GM18526 (cell line): ENCODE data around the gene RIPOR3.
A peak's percentile ranks its signal among the peaks of the same experiment; 100 is the strongest.

Experiments
- POLR2A ChIP-seq: IDR thresholded peaks from 3 replicates; pipeline ENCODE4 v1.6.1; 2011; ENCODE audit not compliant: insufficient read length; ENCODE audit errors: extremely low read depth

Gene RIPOR3, protein sequence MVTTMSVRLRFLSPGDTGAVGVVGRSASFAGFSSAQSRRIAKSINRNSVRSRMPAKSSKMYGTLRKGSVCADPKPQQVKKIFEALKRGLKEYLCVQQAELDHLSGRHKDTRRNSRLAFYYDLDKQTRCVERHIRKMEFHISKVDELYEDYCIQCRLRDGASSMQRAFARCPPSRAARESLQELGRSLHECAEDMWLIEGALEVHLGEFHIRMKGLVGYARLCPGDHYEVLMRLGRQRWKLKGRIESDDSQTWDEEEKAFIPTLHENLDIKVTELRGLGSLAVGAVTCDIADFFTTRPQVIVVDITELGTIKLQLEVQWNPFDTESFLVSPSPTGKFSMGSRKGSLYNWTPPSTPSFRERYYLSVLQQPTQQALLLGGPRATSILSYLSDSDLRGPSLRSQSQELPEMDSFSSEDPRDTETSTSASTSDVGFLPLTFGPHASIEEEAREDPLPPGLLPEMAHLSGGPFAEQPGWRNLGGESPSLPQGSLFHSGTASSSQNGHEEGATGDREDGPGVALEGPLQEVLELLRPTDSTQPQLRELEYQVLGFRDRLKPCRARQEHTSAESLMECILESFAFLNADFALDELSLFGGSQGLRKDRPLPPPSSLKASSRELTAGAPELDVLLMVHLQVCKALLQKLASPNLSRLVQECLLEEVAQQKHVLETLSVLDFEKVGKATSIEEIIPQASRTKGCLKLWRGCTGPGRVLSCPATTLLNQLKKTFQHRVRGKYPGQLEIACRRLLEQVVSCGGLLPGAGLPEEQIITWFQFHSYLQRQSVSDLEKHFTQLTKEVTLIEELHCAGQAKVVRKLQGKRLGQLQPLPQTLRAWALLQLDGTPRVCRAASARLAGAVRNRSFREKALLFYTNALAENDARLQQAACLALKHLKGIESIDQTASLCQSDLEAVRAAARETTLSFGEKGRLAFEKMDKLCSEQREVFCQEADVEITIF

GRCh38 chr20:50690650-50691572, at the start of gene RIPOR3:
TSS of gene RIPOR3 (minus strand) at chr20:50691542. CDS start at chr20:50691128, 414 bp downstream.
- TF ChIP-seq POLR2A = no peak

DNA sequence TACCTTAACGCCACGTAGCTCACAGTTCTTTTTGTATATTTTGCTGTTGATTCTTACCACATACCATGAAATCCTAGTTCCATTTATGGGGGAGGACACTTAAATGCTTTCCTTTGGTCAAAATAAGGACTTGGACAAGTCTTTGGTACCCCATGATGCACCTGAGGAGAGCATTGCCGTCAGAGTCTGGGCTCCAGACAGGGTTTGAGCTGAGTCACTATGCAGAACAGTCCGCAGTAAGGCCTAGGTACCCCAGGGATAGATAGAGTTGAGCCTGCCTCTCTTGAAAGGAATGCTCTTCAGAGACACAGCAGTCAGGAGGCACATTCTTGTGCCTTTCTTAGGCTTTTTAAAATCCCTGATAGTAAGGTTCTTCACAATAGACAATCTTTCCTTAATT, 46.0 kb upstream of the RIPOR3 start:
- TF ChIP-seq POLR2A = no peak

GRCh38 chr20:50735813-50736212, 44.5 kb upstream of the RIPOR3 start:
- no peak for TF ChIP-seq POLR2A

DNA sequence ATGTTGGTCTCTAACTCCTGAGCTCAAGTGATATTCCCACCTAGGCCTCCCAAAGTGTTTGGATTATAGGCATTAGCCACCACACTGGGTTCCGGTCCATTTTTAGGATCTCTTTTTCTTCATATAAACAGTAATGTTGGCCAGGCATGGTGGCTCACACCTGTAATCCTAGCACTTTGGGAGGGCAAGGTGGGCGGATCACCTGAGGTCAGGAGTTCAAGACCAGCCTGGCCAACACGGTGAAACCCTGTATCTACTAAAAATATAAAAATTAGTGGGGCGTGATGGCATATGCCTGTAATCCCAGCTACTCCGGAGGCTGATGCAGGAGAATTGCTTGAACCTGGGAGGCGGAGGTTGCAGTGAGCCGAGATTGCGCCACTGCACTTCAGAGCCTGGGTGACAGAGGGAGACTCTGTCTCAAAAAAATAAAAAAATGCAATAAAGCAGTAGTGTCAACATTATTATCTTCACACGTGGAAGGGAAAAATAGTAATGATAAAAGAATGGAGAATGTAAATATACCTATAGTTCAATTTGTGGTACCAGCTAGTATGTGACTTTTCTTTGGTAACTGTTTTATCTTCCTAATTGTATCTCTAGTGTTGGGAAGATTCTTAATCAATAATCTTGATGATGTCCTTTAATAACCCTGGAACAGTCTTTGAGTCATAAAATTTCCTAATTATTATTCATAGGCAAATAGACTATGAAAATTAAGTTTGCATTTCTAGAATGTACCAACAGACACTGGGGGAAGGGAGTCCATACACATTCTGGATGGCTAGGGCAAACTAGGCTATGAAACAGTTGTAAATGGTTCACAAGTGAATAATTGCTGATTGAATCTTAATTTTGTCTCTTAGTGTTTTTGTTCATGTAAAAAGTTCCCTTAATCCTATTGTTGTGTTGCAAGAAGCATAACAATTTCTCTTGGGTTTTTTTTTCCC, 43.7 kb upstream of the RIPOR3 start:
- no peak for TF ChIP-seq POLR2A

- no peak for TF ChIP-seq POLR2A
Observed at GRCh38 chr20:50733644-50734349, 42.5 kb upstream of the RIPOR3 start.

DNA sequence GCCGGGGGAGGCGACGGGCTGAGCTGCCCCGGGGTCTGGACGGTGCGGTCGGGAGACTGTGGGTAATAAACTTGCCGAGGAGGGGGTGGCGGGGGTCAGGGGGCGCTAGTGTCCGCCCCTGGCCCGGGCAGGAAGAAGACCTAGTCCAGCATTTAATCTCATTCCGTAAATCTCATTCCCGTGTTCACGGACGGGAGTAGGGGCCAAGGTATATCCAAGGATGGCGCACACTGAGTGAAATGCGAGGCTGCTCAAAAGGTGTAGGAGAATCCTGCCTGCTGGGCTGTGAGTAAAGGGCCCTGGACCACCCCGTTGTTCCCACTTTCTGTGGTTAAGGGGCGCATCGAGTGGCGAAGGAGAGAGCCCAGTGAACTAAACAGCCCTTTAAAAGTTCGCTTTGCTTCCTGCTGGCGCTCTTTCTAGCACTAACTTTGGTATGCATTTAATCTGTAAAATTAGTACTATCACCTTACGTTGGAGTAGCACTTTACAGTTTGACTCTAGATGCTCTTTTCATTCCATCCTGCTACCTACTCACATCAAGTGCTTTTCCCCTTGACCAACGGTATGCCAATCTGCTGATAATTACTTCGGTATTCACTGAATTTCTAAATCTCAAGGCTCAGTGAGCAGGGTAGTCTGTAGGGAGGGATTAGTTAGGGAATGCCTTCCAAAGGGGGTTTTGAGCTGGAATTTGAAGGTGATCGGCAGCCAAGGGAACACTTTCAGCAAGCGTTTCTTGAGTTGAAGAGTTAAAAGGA, 40.8 kb upstream of the RIPOR3 start:
- TF ChIP-seq POLR2A = no peak

DNA sequence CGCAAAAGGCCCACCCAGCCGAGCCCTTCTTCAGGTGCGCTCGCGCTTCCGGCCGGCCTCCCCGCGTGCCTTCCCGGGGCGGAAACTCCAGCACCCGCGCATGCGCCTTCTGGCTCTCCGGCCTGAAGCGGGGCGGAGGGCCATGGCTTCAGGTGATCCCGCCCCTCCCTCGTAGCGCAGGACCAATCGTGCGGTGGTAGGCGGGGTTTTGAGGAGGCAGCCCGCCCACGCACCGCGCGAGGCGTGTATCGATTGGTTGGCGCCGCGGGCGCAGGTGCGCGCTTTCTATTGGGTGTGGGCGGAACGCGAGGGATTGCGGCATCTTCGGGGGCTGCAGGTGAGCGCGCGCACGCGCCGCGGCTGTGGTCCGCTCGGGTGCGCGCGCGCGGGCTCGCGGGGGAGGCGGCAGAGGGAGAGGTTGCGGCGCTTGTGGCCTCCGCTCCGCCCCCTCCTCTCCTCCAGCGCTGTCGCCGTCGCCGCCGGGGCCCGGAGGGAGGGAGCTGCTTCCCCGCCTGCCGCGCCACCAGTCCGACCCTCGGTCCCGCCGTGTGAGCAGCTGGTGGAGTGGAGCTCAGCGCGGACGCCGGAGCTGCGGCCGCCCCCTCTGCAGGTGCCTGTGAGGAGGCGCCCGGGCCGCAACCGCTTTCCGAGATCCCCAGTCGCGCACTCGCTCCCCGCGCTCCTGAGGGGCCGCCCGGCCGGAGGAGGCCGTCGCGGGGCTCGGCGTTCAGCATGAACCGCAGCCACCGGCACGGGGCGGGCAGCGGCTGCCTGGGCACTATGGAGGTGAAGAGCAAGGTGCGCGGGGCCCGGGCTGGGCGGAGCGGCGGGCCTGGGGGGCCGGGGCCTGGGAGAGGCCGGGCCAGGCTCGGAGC, 40.0 kb upstream of the RIPOR3 start, which contains the start of gene PARD6B:
Gene PARD6B (plus strand): TSS at position 526 of the 875 bp plus-strand sequence. CDS start 207 bp downstream, at position 733.
- TF ChIP-seq POLR2A = peak; percentile 61

GRCh38 chr20:50730765-50731054, 39.4 kb upstream of the RIPOR3 start:
- peak; percentile 54 for TF ChIP-seq POLR2A

DNA sequence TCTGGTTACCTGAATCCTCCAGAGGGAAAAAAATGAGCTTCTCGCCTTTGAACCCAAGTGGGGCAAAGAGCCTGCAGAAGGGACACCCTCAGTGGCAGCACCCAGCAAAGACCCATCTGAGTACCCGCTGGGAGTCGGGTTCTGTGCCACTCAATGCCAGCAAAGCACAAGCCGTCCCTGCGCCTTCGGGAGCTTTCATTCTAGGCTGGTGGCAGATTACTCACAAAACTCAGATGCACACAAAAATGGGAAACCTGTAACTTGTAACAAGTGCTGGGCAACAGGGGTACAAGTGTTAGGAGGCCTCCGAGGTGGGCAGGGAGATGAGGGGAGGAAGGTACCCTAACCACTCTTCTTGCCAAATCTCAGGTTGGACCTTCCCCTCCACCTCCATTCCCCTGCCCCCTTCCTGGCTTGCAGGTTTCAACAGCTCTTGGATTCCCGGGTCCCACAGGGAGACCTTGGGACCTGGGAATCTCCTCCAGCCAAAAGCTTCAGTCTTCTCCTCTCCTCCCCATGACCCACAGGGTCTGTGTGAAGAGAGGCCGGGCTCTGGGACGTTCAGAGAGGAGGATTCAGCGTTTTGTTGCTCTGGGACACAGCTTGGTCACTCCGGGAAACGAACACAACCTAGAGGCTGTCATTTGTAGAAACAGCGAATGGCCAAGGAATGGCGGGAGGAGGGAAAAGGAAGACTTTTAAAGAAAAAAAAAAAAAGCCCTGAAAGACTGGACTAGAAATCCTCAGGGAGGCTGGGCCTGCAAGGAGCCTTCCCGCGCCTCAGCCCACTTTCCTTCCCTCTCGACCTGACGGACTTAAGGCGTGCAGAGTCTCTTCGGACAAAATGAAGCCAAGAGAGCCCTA, 38.8 kb upstream of the RIPOR3 start:
- no peak for TF ChIP-seq POLR2A

DNA sequence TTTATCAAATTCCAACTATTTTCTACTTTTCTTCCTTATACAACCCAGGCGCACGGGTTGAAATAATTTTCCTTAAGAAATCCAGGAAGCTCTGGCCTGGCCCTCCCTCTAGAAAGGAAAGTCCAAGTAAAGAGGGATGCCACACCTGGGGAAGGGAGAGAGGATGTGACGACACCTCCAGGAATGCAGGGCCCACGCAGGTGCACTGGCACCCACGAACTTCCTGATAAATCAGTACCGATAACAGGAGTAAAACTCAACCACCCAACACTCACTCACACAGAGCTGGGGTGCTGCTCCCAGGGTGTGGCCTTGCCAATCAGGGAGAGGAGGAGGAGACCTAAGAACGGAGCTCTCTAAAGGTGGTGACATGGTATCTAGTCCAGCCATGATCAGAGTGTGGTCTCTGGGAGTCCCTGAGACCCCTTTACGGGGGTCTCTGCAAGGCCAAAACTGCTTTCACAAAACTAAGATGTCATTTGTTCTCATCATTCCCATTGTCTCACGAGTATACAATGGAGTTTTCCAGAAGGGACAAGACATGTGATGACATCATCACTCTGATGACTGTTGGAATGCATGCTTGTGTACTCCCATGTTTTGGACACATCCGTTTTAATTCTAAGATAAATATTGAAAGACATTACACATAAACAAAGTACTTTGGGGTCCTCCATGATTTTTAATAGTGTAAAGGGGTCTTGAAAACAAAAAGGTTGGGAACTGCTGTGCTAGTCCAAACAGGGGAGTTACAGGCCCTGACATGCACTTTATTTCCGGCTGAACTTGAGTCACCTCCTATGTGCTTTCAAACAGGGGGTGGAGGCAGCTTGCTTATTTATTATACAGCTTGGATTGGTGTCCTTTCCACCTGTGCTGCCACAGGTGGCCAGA, 37.9 kb upstream of the RIPOR3 start:
- TF ChIP-seq POLR2A = no peak

DNA sequence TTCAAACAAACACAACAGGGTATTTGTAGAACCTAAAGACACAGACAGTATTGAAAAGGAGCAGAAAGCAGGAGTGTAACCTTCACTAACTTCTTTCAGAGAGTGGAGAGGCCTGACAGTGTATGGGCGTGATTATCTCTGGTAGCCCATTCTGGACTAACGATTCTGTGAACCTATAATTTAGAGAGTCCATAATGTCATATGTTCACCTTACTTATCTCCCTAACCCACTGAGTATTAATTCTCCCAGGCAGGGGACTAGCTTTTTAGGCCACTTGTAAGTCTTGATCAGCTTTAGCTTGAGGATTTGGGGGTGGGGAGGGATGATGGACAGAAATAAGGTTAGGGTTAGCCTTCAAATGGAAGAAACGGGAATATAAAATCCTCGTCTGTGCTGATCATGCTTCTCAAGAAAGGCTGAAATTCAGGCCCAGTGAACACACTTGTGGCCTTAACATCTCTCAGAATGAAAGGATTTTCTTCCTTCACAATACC, 37.2 kb upstream of the RIPOR3 start:
- no peak for TF ChIP-seq POLR2A
